H1 (cell line): ENCODE data around the gene COQ8B. TPM values are rescaled to one million over a fixed set of nuclear protein-coding genes. Genes with fewer than 3 reads are reported as not detected.

ENCODE experiments used
- CTCF ChIA-PET: fragments of 300-600 bp; sonication (Branson Sonifier 250); formaldehyde crosslinking; loops from one replicate; lab custom pipeline; 2021; ENCODE audit not compliant: partially characterized antibody; lab: Charles Lee
- POLR2A ChIA-PET: fragments of 300-600 bp; sonication (Branson Sonifier 250); formaldehyde crosslinking; loops from one replicate; lab custom pipeline; 2021; ENCODE audit warnings: inconsistent platforms; ENCODE audit not compliant: partially characterized antibody; lab: Charles Lee
- DNase-seq, 2 experiments: peaks; one replicate each; pipeline versions ENCODE4 v3.0.0 to v3.0.0-alpha.2; 2010 to 2022; ENCODE audit warnings: low spot score in 2 of 2, low read depth in 1 of 2, mixed read lengths in 1 of 2
- FAIRE-seq: peaks from 2 replicates; lab custom pipeline; 2011; peaks lifted over from hg19 to GRCh38; lab: Jason Lieb, UNC
- H2AFZ ChIP-seq: 2 replicates; pipeline ENCODE4 v1.8.1; 2012; ENCODE audit warnings: low read length, inconsistent platforms
- H2AK5ac ChIP-seq: 2 replicates; pipeline ENCODE4 v1.6.1; 2013; ENCODE audit warnings: low read depth, low read length
- H2BK120ac ChIP-seq: replicated peaks from 2 replicates; pipeline ENCODE3; 2013; ENCODE audit warnings: low read depth, low read length, inconsistent platforms
- H2BK12ac ChIP-seq: 2 replicates; pipeline ENCODE4 v1.6.1; 2013; ENCODE audit warnings: low read depth, low read length
- H2BK15ac ChIP-seq: 2 replicates; pipeline ENCODE4 v1.6.1; 2013; ENCODE audit warnings: low read length
- H2BK20ac ChIP-seq: 2 replicates; pipeline ENCODE4 v1.6.1; 2013; ENCODE audit warnings: low read length
- H2BK5ac ChIP-seq: 2 replicates; pipeline ENCODE4 v1.6.1; 2013; ENCODE audit warnings: low read depth, low read length
- H3K14ac ChIP-seq: 2 replicates; pipeline ENCODE4 v1.6.1; 2013; ENCODE audit warnings: inconsistent platforms; ENCODE audit not compliant: insufficient read length
- H3K18ac ChIP-seq: 2 replicates; pipeline ENCODE4 v1.6.1; 2013; ENCODE audit warnings: low read length; ENCODE audit errors: extremely low read depth
- H3K23ac ChIP-seq: 2 replicates; pipeline ENCODE4 v1.6.1; 2013; ENCODE audit warnings: inconsistent platforms; ENCODE audit not compliant: insufficient read length
- H3K23me2 ChIP-seq: 2 replicates; pipeline ENCODE4 v1.6.1; 2013; ENCODE audit warnings: low read depth, low read length
- H3K27ac ChIP-seq: 2 replicates; pipeline ENCODE4 v1.6.1; 2011; ENCODE audit warnings: low read depth, low read length, inconsistent platforms
- H3K27me3 ChIP-seq, 4 experiments: replicated peaks in 1 of 4; 1 replicate in 1 of 4; 2 replicates in 3 of 4; pipeline versions ENCODE4 v1.6.1 to v1.8.1; 2011 to 2013; ENCODE audit warnings: low read length in 3 of 4, mild to moderate bottlenecking in 3 of 4, inconsistent platforms in 2 of 4, mixed read lengths in 2 of 4, moderate library complexity in 1 of 4; ENCODE audit not compliant: control insufficient read depth in 3 of 4, insufficient read depth in 3 of 4; ENCODE audit errors: extremely low read depth in 1 of 4
- H3K36me3 ChIP-seq, 4 experiments: 2 replicates each; pipeline versions ENCODE4 v1.6.1 to v1.8.1; 2011 to 2013; ENCODE audit warnings: mild to moderate bottlenecking in 4 of 4, low read length in 3 of 4, moderate library complexity in 2 of 4, control low read depth in 1 of 4, inconsistent platforms in 1 of 4; ENCODE audit not compliant: insufficient read depth in 4 of 4, control insufficient read depth in 2 of 4
- H3K4ac ChIP-seq: replicated peaks from 2 replicates; pipeline ENCODE3; 2013; ENCODE audit warnings: low read length, low read depth, mixed read lengths, inconsistent platforms; ENCODE audit not compliant: insufficient read length
- H3K4me1 ChIP-seq, 4 experiments: replicated peaks in 1 of 4; 1 replicate in 1 of 4; 2 replicates in 3 of 4; pipeline versions ENCODE4 v1.6.1 to v1.8.1; 2011 to 2013; ENCODE audit warnings: low read length in 3 of 4, inconsistent platforms in 2 of 4, mixed read lengths in 1 of 4; ENCODE audit not compliant: insufficient read depth in 4 of 4, control insufficient read depth in 3 of 4
- H3K4me2 ChIP-seq, 2 experiments: 2 replicates each; pipeline versions ENCODE4 v1.6.1 to v1.8.1; 2011 to 2013; ENCODE audit warnings: low read depth in 2 of 2, low read length in 2 of 2, control low read depth in 1 of 2, inconsistent platforms in 1 of 2, mild to moderate bottlenecking in 1 of 2; ENCODE audit not compliant: insufficient read depth in 1 of 2
- H3K4me3 ChIP-seq, 4 experiments: fragments of 200-600, 300-600 bp in 1 of 4; sonication (generic), shearing (Covaris generic), sonication (Bioruptor Twin) in 1 of 4; 2 replicates each; pipeline versions ENCODE4 v1.5.1 to v1.8.1; 2011 to 2016; ENCODE audit warnings: low read length in 4 of 4, low read depth in 3 of 4, control low read depth in 2 of 4, inconsistent platforms in 2 of 4, mild to moderate bottlenecking in 2 of 4, mixed read lengths in 1 of 4, moderate library complexity in 1 of 4; ENCODE audit not compliant: insufficient read depth in 2 of 4; ENCODE audit errors: extremely low read depth in 1 of 4
- H3K56ac ChIP-seq: replicated peaks from 2 replicates; pipeline ENCODE3; 2013; ENCODE audit warnings: low read depth, mild to moderate bottlenecking, mixed read lengths, low read length, inconsistent platforms; ENCODE audit not compliant: insufficient read length
- H3K79me1 ChIP-seq: 2 replicates; pipeline ENCODE4 v1.6.1; 2013; ENCODE audit warnings: low read depth, low read length, control low read depth
- H3K79me2 ChIP-seq, 2 experiments: 2 replicates each; pipeline versions ENCODE4 v1.6.1 to v1.8.1; 2012 to 2013; ENCODE audit warnings: low read length in 2 of 2, mild to moderate bottlenecking in 2 of 2, inconsistent platforms in 1 of 2; ENCODE audit not compliant: insufficient read depth in 2 of 2, control insufficient read depth in 1 of 2
- H3K9ac ChIP-seq, 4 experiments: replicated peaks in 1 of 4; 1 replicate in 1 of 4; 2 replicates in 3 of 4; pipeline versions ENCODE4 v1.6.1 to v1.8.1; 2011 to 2013; ENCODE audit warnings: low read depth in 3 of 4, low read length in 3 of 4, control low read depth in 2 of 4, mild to moderate bottlenecking in 2 of 4, moderate library complexity in 2 of 4, inconsistent platforms in 1 of 4; ENCODE audit errors: extremely low read depth in 1 of 4
- H3K9me3 ChIP-seq, 2 experiments: 2 replicates each; pipeline versions ENCODE4 v1.6.1 to v1.8.1; 2012 to 2013; ENCODE audit warnings: mild to moderate bottlenecking in 2 of 2, moderate library complexity in 2 of 2, control low read depth in 1 of 2, inconsistent platforms in 1 of 2, low read depth in 1 of 2, low read length in 1 of 2, mixed read lengths in 1 of 2; ENCODE audit not compliant: insufficient read depth in 2 of 2
- H4K20me1 ChIP-seq, 2 experiments: replicated peaks in 1 of 2; 2 replicates each; pipeline versions ENCODE3 to v1.8.1; 2011 to 2013; ENCODE audit warnings: inconsistent platforms in 2 of 2, low read length in 2 of 2, mild to moderate bottlenecking in 1 of 2; ENCODE audit not compliant: insufficient read depth in 2 of 2, control insufficient read depth in 1 of 2
- H4K5ac ChIP-seq: 2 replicates; pipeline ENCODE4 v1.6.1; 2013; ENCODE audit warnings: low read length, low read depth, mixed read lengths, inconsistent platforms; ENCODE audit not compliant: insufficient read length
- H4K8ac ChIP-seq: 2 replicates; pipeline ENCODE4 v1.8.0; 2013; ENCODE audit warnings: mild to moderate bottlenecking, moderate library complexity, low read length, inconsistent platforms; ENCODE audit not compliant: insufficient read depth; ENCODE audit errors: extremely low read depth
- H4K91ac ChIP-seq: replicated peaks from 2 replicates; pipeline ENCODE3; 2013; ENCODE audit warnings: low read length, mixed read lengths, inconsistent platforms; ENCODE audit not compliant: insufficient read length
- SP1 ChIP-seq: IDR thresholded peaks from 2 replicates; pipeline ENCODE4 v1.6.1; 2011; ENCODE audit warnings: low read depth, low read length
- WGBS, 2 experiments: shearing (Covaris generic) in 1 of 2; methylation state at CpG; one replicate each; pipeline versions ENCODE4 v1.1.6 to v1.1.7; 2013 to 2015; ENCODE audit warnings: low lambda C conversion rate in 2 of 2, mixed read lengths in 2 of 2, inconsistent platforms in 1 of 2, low coverage in 1 of 2, missing lambda C conversion rate in 1 of 2; ENCODE audit not compliant: insufficient replicate concordance in 2 of 2, insufficient coverage in 1 of 2, insufficient read length in 1 of 2; ENCODE audit errors: extremely low coverage in 1 of 2, missing lambda C conversion rate in 1 of 2; 5-methylcytosine and 5-hydroxymethylcytosine counted together
- polyA plus RNA-seq, 7 experiments: library from polyadenylated mRNA; depleted of rRNA in 3 of 7; stranded (reverse) in 5 of 7; unstranded in 2 of 7; fragments of >200 nt in 5 of 7; fragments of 200-250 nt in 2 of 7; gene quantifications; 1 replicate in 5 of 7; 2 replicates in 1 of 7; 4 replicates in 1 of 7; pipeline versions ENCODE4 v1.2.1 to v1.2.3, GENCODE V29; 2011 to 2013; ENCODE audit warnings: missing spikeins in 2 of 7, mixed read lengths in 2 of 7
- total RNA-seq: library from RNA; stranded (reverse); fragmentation: NEBNext Ultra II Directional; extraction: Animal tissue kit (Norgen Biotek cat#: 25700); gene quantifications from 2 replicates; pipeline ENCODE4 v1.2.1, GENCODE V29; 2021

The COQ8B gene
- total and polyA plus RNA-seq, 2 of the 8 experiments (the other 6 are each of a cell fraction or from before 2014, with no cell fraction given): 41.7 to 46.1 TPM

GRCh38 chr19:40759352-40759751, 42.7 kb upstream of the COQ8B start:
- H3K56ac ChIP-seq: no peak overlapping the region
- ChIA-PET POLR2A (interaction anchor here (0.6 to 15.7 kb wide), 8 partner anchors 9 to 1638 kb away, joined by 3 to 399 read pairs (median 4); partner anchors contain the start of genes ACTMAP, EGLN2, MIA and RAB4B), CTCF (interaction anchor here (1.2 kb wide), 1 partner anchor 14 kb away, joined by 3 read pairs; no protein-coding TSS in a partner anchor)
- H3K23me2 ChIP-seq: no peaks in the 10 kb centered on the region; the same call in 1 of the 2 replicates
- H3K14ac ChIP-seq: no peak overlapping the region
- H2BK5ac ChIP-seq: no peak overlapping the region
- H3K36me3 ChIP-seq: peaks cover 56 to 99% (median 82%) of the 10 kb centered on the region in 4 experiments
- peaks cover 19 to 42% of the 10 kb centered on the region in 2 experiments for H3K79me2 ChIP-seq
- no peak overlapping the region for H3K23ac ChIP-seq
- peaks cover 30 to 47% of the 10 kb centered on the region in 2 experiments for H4K20me1 ChIP-seq
- no peak for DNase-seq
- no peak overlapping the region for H2BK120ac ChIP-seq
- H2AFZ ChIP-seq: no peak overlapping the region
- no peak overlapping the region for H3K4me3 ChIP-seq
- no peak overlapping the region for H2BK20ac ChIP-seq
- FAIRE-seq: no peak
- no peak overlapping the region for H3K9ac ChIP-seq
- peaks cover 9% of the 10 kb centered on the region for H3K79me1 ChIP-seq
- 98% methylated on average over 13 of the region's 13 CpGs; no CpG with 5 or more reads in 1 of the 2 experiments for WGBS, 2 experiments
- H2BK15ac ChIP-seq: no peak overlapping the region
- H3K27ac ChIP-seq: no peak overlapping the region
- no peaks in the 10 kb centered on the region for H3K9me3 ChIP-seq
- H4K91ac ChIP-seq: no peak overlapping the region
- no peak overlapping the region for H2BK12ac ChIP-seq
- no peak overlapping the region for H4K5ac ChIP-seq
- H3K4me2 ChIP-seq: no peak overlapping the region
- no peak overlapping the region for H2AK5ac ChIP-seq
- no peak overlapping the region for H3K18ac ChIP-seq
- H4K8ac ChIP-seq: no peak overlapping the region; the same call in 1 of the 2 replicates
- H3K4ac ChIP-seq: no peak overlapping the region
- H3K27me3 ChIP-seq: no peaks in the 10 kb centered on the region
- no peaks in the 10 kb centered on the region; a peak in 2 of 7 replicates for H3K4me1 ChIP-seq
- TF ChIP-seq SP1: no peak
